ENCODE data around the gene GRSF1.

- TF ChIP-seq, protein P1, sequence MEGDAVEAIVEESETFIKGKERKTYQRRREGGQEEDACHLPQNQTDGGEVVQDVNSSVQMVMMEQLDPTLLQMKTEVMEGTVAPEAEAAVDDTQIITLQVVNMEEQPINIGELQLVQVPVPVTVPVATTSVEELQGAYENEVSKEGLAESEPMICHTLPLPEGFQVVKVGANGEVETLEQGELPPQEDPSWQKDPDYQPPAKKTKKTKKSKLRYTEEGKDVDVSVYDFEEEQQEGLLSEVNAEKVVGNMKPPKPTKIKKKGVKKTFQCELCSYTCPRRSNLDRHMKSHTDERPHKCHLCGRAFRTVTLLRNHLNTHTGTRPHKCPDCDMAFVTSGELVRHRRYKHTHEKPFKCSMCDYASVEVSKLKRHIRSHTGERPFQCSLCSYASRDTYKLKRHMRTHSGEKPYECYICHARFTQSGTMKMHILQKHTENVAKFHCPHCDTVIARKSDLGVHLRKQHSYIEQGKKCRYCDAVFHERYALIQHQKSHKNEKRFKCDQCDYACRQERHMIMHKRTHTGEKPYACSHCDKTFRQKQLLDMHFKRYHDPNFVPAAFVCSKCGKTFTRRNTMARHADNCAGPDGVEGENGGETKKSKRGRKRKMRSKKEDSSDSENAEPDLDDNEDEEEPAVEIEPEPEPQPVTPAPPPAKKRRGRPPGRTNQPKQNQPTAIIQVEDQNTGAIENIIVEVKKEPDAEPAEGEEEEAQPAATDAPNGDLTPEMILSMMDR (IDR thresholded peaks at IDR 0.05) = no peak
- no peak for TF ChIP-seq POLR2A (IDR thresholded peaks at IDR 0.05)
Measured at GRCh38 chr4:70801265-70801809, 38.4 kb downstream of the GRSF1 start.
